Esophagus squamous epithelium (tissue), 5 donors: ENCODE results near the gene LAMA3. TPM values are rescaled to one million over a fixed set of nuclear protein-coding genes. Genes with fewer than 3 reads are reported as not detected.
A peak's percentile ranks its signal among the peaks of the same experiment; 100 is the strongest.

Experiments used
- DNase-seq: peaks from one replicate; lab custom pipeline; 2025; lab: John Stamatoyannopoulos, UW
- H3K27ac ChIP-seq, 4 donors: fragments of 200-600 bp; sonication (generic); one replicate each; pipeline ENCODE4 v1.5.1; 2016 to 2019; ENCODE audit warnings: mild to moderate bottlenecking in 1 of 4
- H3K27me3 ChIP-seq, 4 donors: fragments of 200-600 bp; sonication (generic); 1 replicate in 3 of 4; 2 replicates in 1 of 4; pipeline versions ENCODE4 v1.5.1 to v1.6.0; 2017 to 2021; ENCODE audit warnings: antibody characterized with exemption in 1 of 4
- H3K36me3 ChIP-seq, 3 donors: fragments of 200-600 bp; sonication (generic); one replicate each; pipeline ENCODE4 v1.5.1; 2016 to 2019
- H3K4me1 ChIP-seq, 3 donors: fragments of 200-600 bp; sonication (generic); one replicate each; pipeline ENCODE4 v1.5.1; 2017 to 2019
- H3K4me3 ChIP-seq, 4 donors: fragments of 200-600 bp; sonication (generic); 1 replicate in 3 of 4; 2 replicates in 1 of 4; pipeline ENCODE4 v1.5.1; 2016 to 2019; ENCODE audit warnings: mild to moderate bottlenecking in 2 of 4, moderate library complexity in 1 of 4
- H3K9me3 ChIP-seq, 3 donors: fragments of 200-600 bp; sonication (generic); one replicate each; pipeline ENCODE4 v1.5.1; 2016 to 2019
- CTCF ChIP-seq, 6 experiments: fragments of 450-650 bp in 4 of 6; fragments of 200-600 bp in 2 of 6; sonication (generic) in 2 of 6; IDR thresholded peaks; one replicate each; pipeline ENCODE4 v1.5.1; 2016 to 2019; ENCODE audit warnings: antibody characterized with exemption in 6 of 6, mild to moderate bottlenecking in 4 of 6, moderate library complexity in 4 of 6
- POLR2A ChIP-seq, 4 donors: fragments of 450-650 bp; IDR thresholded peaks; one replicate each; pipeline ENCODE4 v1.6.1; 2017; ENCODE audit warnings: antibody characterized with exemption in 4 of 4, mild to moderate bottlenecking in 4 of 4, moderate library complexity in 3 of 4
- WGBS, 2 donors: methylation state at CpG; one replicate each; pipeline ENCODE4 v1.1.5; 2018; 5-methylcytosine and 5-hydroxymethylcytosine counted together
- intact Hi-C: fragments of 100-400 bp; cut with DNase I; formaldehyde crosslinking; loops from one replicate; pipeline ENCODE4 v1.15.0; 2022
- total RNA-seq, 4 donors: library from RNA; depleted of rRNA; stranded (reverse); fragments of >200 nt; gene quantifications; one replicate each; pipeline ENCODE4 v1.1.0, GENCODE V29; 2016
- donor health status: DM: yes; HTN: yes; CAD: no.

The LAMA3 gene
- total RNA-seq, 4 donors from 2014 or later: 28.7 to 81.3 (median 44.8) TPM

DNA sequence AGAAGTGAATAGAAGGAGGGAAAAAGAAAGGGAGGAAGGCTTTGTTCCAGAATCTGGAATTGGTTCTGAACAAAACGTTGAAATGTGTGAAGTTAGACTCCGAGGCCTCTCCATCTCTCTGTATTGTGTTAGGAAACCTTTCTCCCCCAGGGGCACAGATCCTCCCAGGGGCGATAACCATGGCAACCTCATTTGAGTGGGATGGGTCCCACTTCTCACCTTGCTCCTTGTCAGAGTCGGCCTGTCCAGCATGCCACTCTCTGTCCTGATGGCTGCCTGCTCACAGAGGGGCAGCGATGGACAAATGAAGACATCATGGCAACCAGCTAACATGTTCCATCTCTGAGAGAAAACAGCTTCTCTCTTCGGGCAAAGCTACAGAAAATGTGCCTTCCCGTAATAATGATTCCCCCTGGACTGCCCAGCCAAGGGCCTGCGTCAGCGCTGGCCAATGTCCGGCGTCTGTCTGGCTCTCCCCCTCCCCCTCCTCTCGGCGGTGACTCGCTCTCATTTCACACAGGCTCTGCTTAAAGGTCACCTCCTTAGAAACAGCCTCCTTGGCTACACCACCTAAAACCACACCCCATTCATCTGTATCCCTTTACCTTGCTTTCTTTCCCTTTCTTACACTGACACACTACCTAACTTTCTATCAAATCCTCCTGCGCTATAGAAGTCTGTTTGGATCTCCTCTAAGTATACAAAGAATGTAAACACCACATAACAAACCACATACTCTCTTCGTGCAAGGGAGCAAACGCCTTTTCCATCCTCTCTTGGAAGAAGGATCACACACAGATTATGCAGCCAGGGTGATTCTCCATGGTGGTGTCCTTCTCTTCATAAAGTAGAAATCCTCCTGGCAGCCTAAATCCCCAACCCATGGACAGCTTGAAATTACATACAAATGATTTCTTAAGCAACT is 293.2 kb downstream of the LAMA3 start:
- H3K9me3 ChIP-seq: no peaks in the 10 kb centered on the region
- H3K4me1 ChIP-seq: peaks cover 0 to 19% (median 9%) of the 10 kb centered on the region in 3 donors
- peak overlapping the region in 1 of 4 donors; percentile 31 for H3K4me3 ChIP-seq
- no peaks in the 10 kb centered on the region for H3K27me3 ChIP-seq
- H3K36me3 ChIP-seq: no peaks in the 10 kb centered on the region
- no peak for DNase-seq
- WGBS, 2 donors: 53 to 65% methylated on average over 17 of the region's 17 CpGs
- intact Hi-C loops: no loop called here
- peak overlapping the region; percentile 31 to 83 (median 66) for H3K27ac ChIP-seq
- TF ChIP-seq POLR2A (IDR thresholded peaks at IDR 0.05) (no peak), CTCF (IDR thresholded peaks at IDR 0.05) (no peak)

DNA sequence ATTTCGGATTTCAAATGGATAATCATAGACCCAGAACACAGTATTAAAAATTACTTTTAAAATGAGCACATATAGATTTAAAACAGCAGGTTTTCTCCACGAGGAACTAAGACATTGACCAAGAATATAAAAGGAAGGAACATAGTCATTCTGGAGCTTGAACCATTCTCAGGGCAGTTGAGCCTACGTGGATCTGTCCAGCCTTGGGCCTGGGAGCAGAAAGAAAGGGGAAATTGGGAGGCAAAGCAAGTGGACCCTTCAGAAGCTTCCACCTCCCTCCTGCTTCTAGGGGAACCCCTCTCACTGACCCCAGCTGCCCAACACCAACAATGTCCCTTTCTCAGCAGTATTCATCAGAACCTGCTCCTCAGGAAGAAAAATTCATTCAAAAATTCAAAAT is 293.9 kb downstream of the LAMA3 start:
- DNase-seq: no peak
- Histone ChIP-seq H3K4me1 (peaks cover 0 to 15% (median 9%) of the 10 kb centered on the region in 3 donors), H3K4me3 (no peak overlapping the region), H3K27ac (peak overlapping the region in 3 of 4 donors; percentile 56 to 83 (median 77)), H3K36me3 (no peaks in the 10 kb centered on the region), H3K9me3 (no peaks in the 10 kb centered on the region), H3K27me3 (no peaks in the 10 kb centered on the region)
- 51 to 75% methylated on average over 3 of the region's 3 CpGs for WGBS, 2 donors
- no peak for TF ChIP-seq POLR2A (IDR thresholded peaks at IDR 0.05)
- no peak for TF ChIP-seq CTCF (IDR thresholded peaks at IDR 0.05)
- intact Hi-C loops: no loop called here

GRCh38 chr18:23986600-23987359 is 297.5 kb downstream of the LAMA3 start:
- Histone ChIP-seq H3K36me3 (no peaks in the 10 kb centered on the region), H3K27ac (no peak overlapping the region), H3K27me3 (no peaks in the 10 kb centered on the region), H3K4me3 (no peak overlapping the region), H3K9me3 (no peaks in the 10 kb centered on the region), H3K4me1 (peaks cover 0 to 6% (median 5%) of the 10 kb centered on the region in 3 donors)
- intact Hi-C loops: no loop called here
- no peak for DNase-seq
- no peak for TF ChIP-seq POLR2A (IDR thresholded peaks at IDR 0.05)
- no peak for TF ChIP-seq CTCF (IDR thresholded peaks at IDR 0.05)

DNA sequence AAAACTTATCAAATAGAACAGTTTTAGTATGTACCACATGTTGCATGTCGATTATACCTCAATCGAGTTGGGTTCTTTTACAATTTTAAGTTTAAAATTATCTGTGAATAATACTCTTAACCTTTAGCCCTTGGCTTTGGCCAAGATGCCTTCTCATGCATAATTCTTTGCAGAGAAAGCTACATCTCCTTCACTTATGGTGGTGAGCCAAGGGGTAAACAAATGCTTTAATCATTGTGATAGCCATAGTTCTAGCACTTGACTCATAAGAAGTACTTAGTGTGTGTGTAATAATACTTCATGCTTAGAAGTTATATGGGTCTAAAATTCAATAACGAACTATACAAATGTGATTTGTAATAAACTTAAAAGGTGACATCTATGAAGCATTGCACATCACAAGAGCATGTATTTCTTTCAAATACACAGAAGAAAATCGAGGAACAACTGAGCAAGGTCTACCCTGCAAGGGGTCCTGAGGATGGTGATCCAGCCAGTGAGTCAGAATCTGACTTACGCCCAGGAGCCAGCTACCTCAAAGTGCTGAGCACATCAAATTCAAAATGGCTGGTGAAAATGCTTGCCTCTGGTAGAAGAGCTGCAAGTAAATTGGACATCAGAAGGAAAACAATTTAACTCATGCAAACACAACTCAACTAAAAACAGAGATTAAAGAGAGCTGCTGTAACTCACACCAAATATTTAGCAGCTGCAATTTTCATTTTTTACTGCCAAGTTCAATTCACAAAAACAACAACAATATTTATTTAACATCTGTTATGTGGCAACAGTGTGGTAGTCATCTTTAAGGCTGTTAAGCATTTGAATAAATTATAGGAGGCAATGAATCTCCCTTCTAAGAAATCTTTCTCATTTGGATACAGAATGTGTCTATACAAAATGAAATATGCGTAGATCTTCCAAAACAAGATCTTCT is 301.5 kb downstream of the LAMA3 start:
- Histone ChIP-seq H3K4me3 (no peak overlapping the region), H3K4me1 (peaks cover 0 to 33% (median 15%) of the 10 kb centered on the region in 3 donors), H3K27me3 (no peaks in the 10 kb centered on the region), H3K9me3 (no peaks in the 10 kb centered on the region), H3K27ac (no peak overlapping the region), H3K36me3 (no peaks in the 10 kb centered on the region)
- TF ChIP-seq CTCF (IDR thresholded peaks at IDR 0.05) (no peak), POLR2A (IDR thresholded peaks at IDR 0.05) (no peak)
- 69 to 79% methylated on average over 6 of the region's 6 CpGs for WGBS, 2 donors
- no peak for DNase-seq
- intact Hi-C loops: no loop called here
